CD14-positive monocyte (primary cell): Measurements from ENCODE around the gene RAF1. TPM values are rescaled to one million over a fixed set of nuclear protein-coding genes. Genes with fewer than 3 reads are reported as not detected.
A peak's percentile ranks its signal among the peaks of the same experiment; 100 is the strongest.

Experiments
- DNase-seq, 3 donors: peaks; one replicate each; pipeline ENCODE4 v3.0.0-alpha.2; 2011 to 2022
- H2AFZ ChIP-seq: 2 replicates; pipeline ENCODE4 v1.6.0; 2012; ENCODE audit warnings: mild to moderate bottlenecking, low read depth, low read length, inconsistent platforms; ENCODE audit not compliant: insufficient read depth, poor library complexity, severe bottlenecking
- H3K27ac ChIP-seq, 2 donors: 1 replicate in 1 of 2; 2 replicates in 1 of 2; pipeline ENCODE4 v1.5.1; 2012 to 2013; ENCODE audit warnings: low read length in 2 of 2, control low read depth in 1 of 2, inconsistent platforms in 1 of 2, low read depth in 1 of 2, mild to moderate bottlenecking in 1 of 2
- H3K27me3 ChIP-seq, 2 donors: one replicate each; pipeline versions ENCODE4 v1.6.0 to v1.6.1; 2011 to 2013; ENCODE audit warnings: low read length in 2 of 2; ENCODE audit not compliant: control insufficient read depth in 2 of 2, insufficient read depth in 2 of 2
- H3K36me3 ChIP-seq, 2 donors: replicated peaks in 1 of 2; 1 replicate in 1 of 2; 2 replicates in 1 of 2; pipeline versions ENCODE4 v1.5.1 to v1.6.1; 2012 to 2013; ENCODE audit warnings: low read length in 2 of 2, control low read depth in 1 of 2, inconsistent platforms in 1 of 2, mild to moderate bottlenecking in 1 of 2; ENCODE audit not compliant: insufficient read depth in 2 of 2, control insufficient read depth in 1 of 2
- H3K4me1 ChIP-seq, 2 donors: 1 replicate in 1 of 2; 2 replicates in 1 of 2; pipeline versions ENCODE4 v1.5.1 to v1.6.1; 2012 to 2013; ENCODE audit warnings: low read length in 2 of 2, control low read depth in 1 of 2, inconsistent platforms in 1 of 2, mild to moderate bottlenecking in 1 of 2, moderate library complexity in 1 of 2; ENCODE audit not compliant: insufficient read depth in 2 of 2, control insufficient read depth in 1 of 2
- H3K4me2 ChIP-seq: replicated peaks from 2 replicates; pipeline ENCODE3; 2012; ENCODE audit warnings: low read length, moderate library complexity, mild to moderate bottlenecking; ENCODE audit not compliant: poor library complexity, severe bottlenecking; ENCODE audit errors: extremely low read depth
- H3K4me3 ChIP-seq, 3 experiments: fragments of 200-600 bp in 1 of 3; sonication (generic) in 1 of 3; replicated peaks in 1 of 3; 1 replicate in 2 of 3; 2 replicates in 1 of 3; pipeline ENCODE4 v1.5.1; 2011 to 2013; ENCODE audit warnings: low read length in 3 of 3, mild to moderate bottlenecking in 3 of 3, control low read depth in 2 of 3, low read depth in 2 of 3, inconsistent platforms in 1 of 3, moderate library complexity in 1 of 3
- H3K79me2 ChIP-seq: 2 replicates; pipeline ENCODE4 v1.6.0; 2012; ENCODE audit warnings: mild to moderate bottlenecking, control low read depth, inconsistent platforms, low read length, moderate library complexity; ENCODE audit not compliant: insufficient read depth
- H3K9ac ChIP-seq: 2 replicates; pipeline ENCODE4 v1.6.0; 2017; ENCODE audit warnings: low read length, mild to moderate bottlenecking; ENCODE audit not compliant: insufficient read depth, poor library complexity, severe bottlenecking
- H3K9me3 ChIP-seq, 2 donors: replicated peaks in 1 of 2; 1 replicate in 1 of 2; 2 replicates in 1 of 2; pipeline versions ENCODE4 v1.5.1 to v1.6.1; 2012 to 2013; ENCODE audit warnings: low read length in 2 of 2, control low read depth in 1 of 2; ENCODE audit not compliant: control insufficient read depth in 1 of 2, insufficient read depth in 1 of 2
- H4K20me1 ChIP-seq: 2 replicates; pipeline ENCODE4 v1.6.0; 2012; ENCODE audit warnings: mild to moderate bottlenecking, low read length, control low read depth, moderate library complexity; ENCODE audit not compliant: insufficient read depth
- H3K27ac Mint-ChIP-seq, 7 donors: one replicate each; pipeline ENCODE4 v1.8.0; 2020; ENCODE audit warnings: mild to moderate bottlenecking in 7 of 7, mixed read lengths in 7 of 7, moderate library complexity in 6 of 7, inconsistent platforms in 2 of 7
- H3K27me3 Mint-ChIP-seq, 3 donors: one replicate each; pipeline ENCODE4 v1.8.0; 2021 to 2022; ENCODE audit warnings: low read depth in 3 of 3, mild to moderate bottlenecking in 3 of 3, mixed read lengths in 3 of 3, moderate library complexity in 3 of 3, inconsistent platforms in 1 of 3
- H3K36me3 Mint-ChIP-seq, 2 donors: one replicate each; pipeline ENCODE4 v1.8.0; 2020; ENCODE audit warnings: mixed read lengths in 2 of 2, inconsistent platforms in 1 of 2, mild to moderate bottlenecking in 1 of 2
- H3K4me1 Mint-ChIP-seq: one replicate; pipeline ENCODE4 v1.8.0; 2020; ENCODE audit warnings: mild to moderate bottlenecking, mixed read lengths
- H3K4me3 Mint-ChIP-seq, 2 donors: one replicate each; pipeline ENCODE4 v1.8.0; 2020; ENCODE audit warnings: mild to moderate bottlenecking in 2 of 2, mixed read lengths in 2 of 2, moderate library complexity in 1 of 2
- H3K9me3 Mint-ChIP-seq, 7 donors: one replicate each; pipeline ENCODE4 v1.8.0; 2020 to 2022; ENCODE audit warnings: mixed read lengths in 7 of 7, mild to moderate bottlenecking in 6 of 7, moderate library complexity in 6 of 7, inconsistent platforms in 2 of 7
- CTCF ChIP-seq: fragments of 200-600 bp; IDR thresholded peaks from one replicate; pipeline ENCODE4 v1.8.0; 2022; ENCODE audit warnings: antibody characterized with exemption, mild to moderate bottlenecking
- WGBS: methylation state at CpG from one replicate; pipeline ENCODE4 v1.1.5; 2013; ENCODE audit warnings: missing lambda C conversion rate; ENCODE audit not compliant: insufficient coverage; 5-methylcytosine and 5-hydroxymethylcytosine counted together
- intact Hi-C, 2 donors: fragments of 100-400 bp; cut with micrococcal nuclease; formaldehyde crosslinking; loops; one replicate each; pipeline versions ENCODE4 v1.15.0 to v1.15.1; 2023
- polyA plus RNA-seq, 3 donors: library from polyadenylated mRNA; depleted of rRNA in 1 of 3; unstranded in 2 of 3; stranded (reverse) in 1 of 3; fragments of 300-500 nt in 2 of 3; fragments of >200 nt in 1 of 3; fragmentation: Illumina TruSeq in 2 of 3; gene quantifications; 1 replicate in 2 of 3; 2 replicates in 1 of 3; pipeline ENCODE4 v1.2.3, GENCODE V29; 2012 to 2021

RAF1 gene
- polyA plus RNA-seq, 3 donors: 73.0 to 181 (median 79.5) TPM

DNA sequence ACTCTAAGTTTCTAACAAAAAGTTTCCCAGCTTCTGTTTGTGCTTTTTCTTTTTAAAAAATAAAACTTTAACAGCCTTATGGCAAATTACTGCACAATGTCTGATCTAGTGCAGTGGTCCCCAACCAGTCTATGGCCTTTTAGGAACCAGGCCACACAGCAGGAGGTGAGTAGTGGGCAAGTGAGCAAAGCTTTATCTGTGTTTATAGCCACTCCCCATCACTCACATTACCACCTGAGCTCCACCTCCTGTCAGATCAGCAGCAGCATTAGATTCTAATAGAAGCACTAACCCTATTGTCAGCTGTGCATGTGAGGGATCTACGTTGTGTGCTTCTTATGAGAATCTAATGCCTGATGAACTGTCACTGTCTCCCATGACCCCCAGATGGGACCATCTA lies 101.5 kb downstream of the RAF1 start:
- Mint-ChIP-seq H3K27me3 (peaks cover 0 to 2% (median 0%) of the 10 kb centered on the region in 3 donors), H3K4me3 (no peak overlapping the region), H3K27ac (peak overlapping the region in 4 of 7 donors; percentile 46 to 75 (median 54)), H3K9me3 (peaks cover 0 to 18% (median 6%) of the 10 kb centered on the region in 7 donors), H3K4me1 (peaks cover 45% of the 10 kb centered on the region), H3K36me3 (peaks cover 10 to 22% of the 10 kb centered on the region in 2 donors)
- no peak overlapping the region for H3K4me2 ChIP-seq
- peaks cover 70% of the 10 kb centered on the region for H4K20me1 ChIP-seq
- DNase-seq: no peak
- H3K79me2 ChIP-seq: peaks cover 99% of the 10 kb centered on the region
- H3K9me3 ChIP-seq: peaks cover 0 to 5% of the 10 kb centered on the region in 2 donors
- H3K27me3 ChIP-seq: no peaks in the 10 kb centered on the region
- H3K4me3 ChIP-seq: no peak overlapping the region
- H3K9ac ChIP-seq: no peak overlapping the region
- H3K36me3 ChIP-seq: peaks cover 0 to 5% of the 10 kb centered on the region in 2 donors
- no peak overlapping the region for H2AFZ ChIP-seq
- peaks cover 20 to 26% of the 10 kb centered on the region in 2 donors for H3K4me1 ChIP-seq
- intact Hi-C loops: no loop called here
- no CpG with 5 or more reads among the region's 1 CpG for WGBS
- H3K27ac ChIP-seq: peak overlapping the region in 1 of 2 donors; percentile 30
- no peak for TF ChIP-seq CTCF

- no peak overlapping the region for H3K4me3 Mint-ChIP-seq
- no peak overlapping the region for H3K9ac ChIP-seq
- no peak overlapping the region for H3K4me3 ChIP-seq
- H3K4me2 ChIP-seq: no peak overlapping the region
- peaks cover 45% of the 10 kb centered on the region for H3K4me1 Mint-ChIP-seq
- peaks cover 60% of the 10 kb centered on the region for H4K20me1 ChIP-seq
- peaks cover 21 to 27% of the 10 kb centered on the region in 2 donors for H3K4me1 ChIP-seq
- no peaks in the 10 kb centered on the region for H3K27me3 ChIP-seq
- H3K27ac Mint-ChIP-seq: peak overlapping the region in 2 of 7 donors; percentile 38 to 45
- peaks cover 0 to 13% (median 4%) of the 10 kb centered on the region in 7 donors for H3K9me3 Mint-ChIP-seq
- no peak overlapping the region for H2AFZ ChIP-seq
- TF ChIP-seq CTCF: no peak
- no CpG with 5 or more reads among the region's 2 CpGs for WGBS
- peaks cover 0 to 3% (median 0%) of the 10 kb centered on the region in 3 donors for H3K27me3 Mint-ChIP-seq
- peaks cover 0 to 5% of the 10 kb centered on the region in 2 donors for H3K36me3 ChIP-seq
- H3K27ac ChIP-seq: peak overlapping the region in 1 of 2 donors; percentile 30
- peaks cover 0 to 5% of the 10 kb centered on the region in 2 donors for H3K9me3 ChIP-seq
- peaks cover 7 to 18% of the 10 kb centered on the region in 2 donors for H3K36me3 Mint-ChIP-seq
- DNase-seq: no peak
- intact Hi-C loops: no loop called here
- peaks cover 93% of the 10 kb centered on the region for H3K79me2 ChIP-seq
Measured at GRCh38 chr3:12561397-12561796, 102.5 kb downstream of the RAF1 start.
